Measurements from ENCODE around the gene ABCC8.

DNA sequence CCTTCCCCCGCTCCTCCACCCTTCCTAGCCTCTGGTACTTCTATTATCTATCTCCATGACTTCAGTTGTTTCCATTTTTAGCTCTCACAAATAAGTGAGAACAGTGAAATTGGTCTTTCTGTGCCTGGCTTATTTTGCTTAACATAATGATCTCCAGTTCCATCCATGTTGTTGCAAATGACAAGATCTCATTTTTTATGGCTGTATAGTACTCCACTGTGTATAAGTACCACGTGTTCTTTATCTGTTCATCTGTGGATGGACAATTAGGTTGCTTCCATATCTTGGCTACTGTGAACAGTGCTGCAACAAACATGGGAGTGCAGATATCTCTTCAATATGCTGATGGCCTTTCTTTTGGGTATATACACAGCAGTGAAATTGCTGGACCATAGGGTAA, 6.9 kb upstream of the ABCC8 start:
- TF ChIP-seq REST (IDR thresholded peaks at IDR 0.05; ENCODE audit: low read depth, low read length) (no peak), POLR2AphosphoS5 (IDR thresholded peaks at IDR 0.05; ENCODE audit: low read length) (no peak), MAX (IDR thresholded peaks at IDR 0.05; ENCODE audit: low read depth, low read length) (no peak)
- TF ChIP-seq, protein P1, sequence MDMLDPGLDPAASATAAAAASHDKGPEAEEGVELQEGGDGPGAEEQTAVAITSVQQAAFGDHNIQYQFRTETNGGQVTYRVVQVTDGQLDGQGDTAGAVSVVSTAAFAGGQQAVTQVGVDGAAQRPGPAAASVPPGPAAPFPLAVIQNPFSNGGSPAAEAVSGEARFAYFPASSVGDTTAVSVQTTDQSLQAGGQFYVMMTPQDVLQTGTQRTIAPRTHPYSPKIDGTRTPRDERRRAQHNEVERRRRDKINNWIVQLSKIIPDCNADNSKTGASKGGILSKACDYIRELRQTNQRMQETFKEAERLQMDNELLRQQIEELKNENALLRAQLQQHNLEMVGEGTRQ (IDR thresholded peaks at IDR 0.05; ENCODE audit: borderline replicate concordance, low read depth, low read length): no peak
- TF ChIP-seq, protein P2, sequence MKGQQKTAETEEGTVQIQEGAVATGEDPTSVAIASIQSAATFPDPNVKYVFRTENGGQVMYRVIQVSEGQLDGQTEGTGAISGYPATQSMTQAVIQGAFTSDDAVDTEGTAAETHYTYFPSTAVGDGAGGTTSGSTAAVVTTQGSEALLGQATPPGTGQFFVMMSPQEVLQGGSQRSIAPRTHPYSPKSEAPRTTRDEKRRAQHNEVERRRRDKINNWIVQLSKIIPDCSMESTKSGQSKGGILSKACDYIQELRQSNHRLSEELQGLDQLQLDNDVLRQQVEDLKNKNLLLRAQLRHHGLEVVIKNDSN (IDR thresholded peaks at IDR 0.05; ENCODE audit: borderline replicate concordance, extremely low read length, insufficient read depth, low read depth, low read length): no peak
